GM15510 (cell line): Measurements from ENCODE around the gene IMPG2.

Experiments used
- POLR2A ChIP-seq: IDR thresholded peaks from 3 replicates; pipeline ENCODE4 v1.6.1; 2011; ENCODE audit warnings: borderline replicate concordance; ENCODE audit not compliant: insufficient read length; ENCODE audit errors: extremely low read depth

IMPG2 gene

GRCh38 chr3:101320475-101320874, at the start of gene IMPG2:
IMPG2 (minus strand) TSS chr3:101320575; CDS start chr3:101320372, 203 bp downstream.
- TF ChIP-seq POLR2A: no peak

- TF ChIP-seq POLR2A: no peak
These were observed 42.0 kb upstream of the IMPG2 start for GRCh38 chr3:101362406-101362805.

- TF ChIP-seq POLR2A: no peak
These were observed 31.5 kb upstream of the IMPG2 start for GRCh38 chr3:101351829-101352228.

- no peak for TF ChIP-seq POLR2A
These were observed 20.2 kb upstream of the IMPG2 start for GRCh38 chr3:101340591-101340990.

- no peak for TF ChIP-seq POLR2A
These were observed 13.5 kb upstream of the IMPG2 start for GRCh38 chr3:101333883-101334282.

- TF ChIP-seq POLR2A: no peak
These were observed 8.8 kb upstream of the IMPG2 start for GRCh38 chr3:101329016-101329673.

- no peak for TF ChIP-seq POLR2A
These were observed 5.2 kb upstream of the IMPG2 start for GRCh38 chr3:101325393-101326134.

GRCh38 chr3:101319531-101319930, 844 bp downstream of the IMPG2 start:
- TF ChIP-seq POLR2A: no peak

GRCh38 chr3:101312545-101312944, 7.8 kb downstream of the IMPG2 start:
- TF ChIP-seq POLR2A: no peak

- no peak for TF ChIP-seq POLR2A
These were observed 8.7 kb downstream of the IMPG2 start for GRCh38 chr3:101311676-101312075.

GRCh38 chr3:101310978-101311375, 9.4 kb downstream of the IMPG2 start:
- no peak for TF ChIP-seq POLR2A

GRCh38 chr3:101303836-101304235, 16.5 kb downstream of the IMPG2 start:
- TF ChIP-seq POLR2A: no peak

- no peak for TF ChIP-seq POLR2A
These were observed 17.2 kb downstream of the IMPG2 start for GRCh38 chr3:101303089-101303731.

- no peak for TF ChIP-seq POLR2A
These were observed 20.3 kb downstream of the IMPG2 start for GRCh38 chr3:101300073-101300472.

- no peak for TF ChIP-seq POLR2A
These were observed 28.3 kb downstream of the IMPG2 start for GRCh38 chr3:101292027-101292426.
